Measurements from ENCODE around the gene STXBP4. TPM values are rescaled to one million over a fixed set of nuclear protein-coding genes. Genes with fewer than 3 reads are reported as not detected.

Gene STXBP4
- total RNA-seq, 4 donors from 2014 or later, result 15.4 to 22.6 (median 19.8) TPM

- WGBS, result 100% methylated on average over 1 of the region's 1 CpG
- H3K4me3 ChIP-seq, result no peak overlapping the region
- no peak overlapping the region for H3K27ac ChIP-seq (replicated peaks in 1 of 4)
- no peaks in the 10 kb centered on the region for H3K27me3 ChIP-seq
- no peaks in the 10 kb centered on the region for H3K9me3 ChIP-seq
- H3K36me3 ChIP-seq, result peaks cover 10 to 67% (median 25%) of the 10 kb centered on the region in 4 donors
- intact Hi-C loops (cut with DNase I), result no loop called here
- no peaks in the 10 kb centered on the region for H3K4me1 ChIP-seq
- no peak for DNase-seq (ENCODE audit: extremely low spot score)
- no peak for TF ChIP-seq EP300 (IDR thresholded peaks at IDR 0.05)
- no peak for TF ChIP-seq POLR2A (IDR thresholded peaks at IDR 0.05; ENCODE audit: low read depth)
- TF ChIP-seq POLR2AphosphoS5 (IDR thresholded peaks at IDR 0.05), result no peak
- no peak for TF ChIP-seq CTCF (IDR thresholded peaks at IDR 0.05)
Measured at GRCh38 chr17:54937426-54937825, 31.1 kb upstream of the STXBP4 start.

- H3K4me3 ChIP-seq, result no peak overlapping the region
- TF ChIP-seq EP300 (IDR thresholded peaks at IDR 0.05) (no peak), CTCF (IDR thresholded peaks at IDR 0.05) (no peak), POLR2A (IDR thresholded peaks at IDR 0.05; ENCODE audit: low read depth) (no peak), POLR2AphosphoS5 (IDR thresholded peaks at IDR 0.05) (no peak)
- H3K36me3 ChIP-seq, result peaks cover 0 to 33% (median 6%) of the 10 kb centered on the region in 4 donors
- no peak for DNase-seq (ENCODE audit: extremely low spot score)
- no peaks in the 10 kb centered on the region for H3K27me3 ChIP-seq
- intact Hi-C loops (cut with DNase I), result no loop called here
- H3K27ac ChIP-seq (replicated peaks in 1 of 4), result no peak overlapping the region
- no peaks in the 10 kb centered on the region for H3K9me3 ChIP-seq
- WGBS, result 85% methylated on average over 1 of the region's 1 CpG
- H3K4me1 ChIP-seq, result no peaks in the 10 kb centered on the region
Measured at GRCh38 chr17:54941285-54941684, 27.3 kb upstream of the STXBP4 start.

GRCh38 chr17:54944796-54945195 is 23.8 kb upstream of the STXBP4 start:
- 80% methylated on average over 1 of the region's 1 CpG for WGBS
- DNase-seq (ENCODE audit: extremely low spot score), result no peak
- Histone ChIP-seq H3K4me3 (no peak overlapping the region), H3K4me1 (no peaks in the 10 kb centered on the region), H3K9me3 (no peaks in the 10 kb centered on the region), H3K36me3 (peaks cover 0 to 18% (median 0%) of the 10 kb centered on the region in 4 donors), H3K27me3 (no peaks in the 10 kb centered on the region), H3K27ac (replicated peaks in 1 of 4) (no peak overlapping the region)
- no peak for TF ChIP-seq POLR2A (IDR thresholded peaks at IDR 0.05; ENCODE audit: low read depth)
- TF ChIP-seq CTCF (IDR thresholded peaks at IDR 0.05), result no peak
- no peak for TF ChIP-seq EP300 (IDR thresholded peaks at IDR 0.05)
- no peak for TF ChIP-seq POLR2AphosphoS5 (IDR thresholded peaks at IDR 0.05)
- intact Hi-C loops (cut with DNase I), result no loop called here

GRCh38 chr17:54945231-54945630 is 23.3 kb upstream of the STXBP4 start:
- WGBS, result 57% methylated on average over 1 of the region's 1 CpG
- Histone ChIP-seq H3K27me3 (no peaks in the 10 kb centered on the region), H3K9me3 (no peaks in the 10 kb centered on the region), H3K4me3 (no peak overlapping the region), H3K27ac (replicated peaks in 1 of 4) (no peak overlapping the region), H3K4me1 (no peaks in the 10 kb centered on the region), H3K36me3 (peaks cover 0 to 16% (median 0%) of the 10 kb centered on the region in 4 donors)
- intact Hi-C loops (cut with DNase I), result no loop called here
- TF ChIP-seq CTCF (IDR thresholded peaks at IDR 0.05), result no peak
- no peak for TF ChIP-seq POLR2AphosphoS5 (IDR thresholded peaks at IDR 0.05)
- TF ChIP-seq POLR2A (IDR thresholded peaks at IDR 0.05; ENCODE audit: low read depth), result no peak
- TF ChIP-seq EP300 (IDR thresholded peaks at IDR 0.05), result no peak
- no peak for DNase-seq (ENCODE audit: extremely low spot score)

GRCh38 chr17:54945671-54946070 is 22.9 kb upstream of the STXBP4 start:
- TF ChIP-seq POLR2A (IDR thresholded peaks at IDR 0.05; ENCODE audit: low read depth), result no peak
- no peak for TF ChIP-seq EP300 (IDR thresholded peaks at IDR 0.05)
- TF ChIP-seq CTCF (IDR thresholded peaks at IDR 0.05), result no peak
- TF ChIP-seq POLR2AphosphoS5 (IDR thresholded peaks at IDR 0.05), result no peak
- intact Hi-C loops (cut with DNase I), result no loop called here
- DNase-seq (ENCODE audit: extremely low spot score), result no peak
- Histone ChIP-seq H3K36me3 (peaks cover 0 to 18% (median under 1%) of the 10 kb centered on the region in 4 donors), H3K9me3 (no peaks in the 10 kb centered on the region), H3K27ac (replicated peaks in 1 of 4) (no peak overlapping the region), H3K4me1 (no peaks in the 10 kb centered on the region), H3K27me3 (no peaks in the 10 kb centered on the region), H3K4me3 (no peak overlapping the region)
- 92% methylated on average over 1 of the region's 1 CpG for WGBS
